C1 segment of cervical spinal cord (tissue), 14 donors: ENCODE measurements around the gene IQCM.
"Not testable (repeated sequence)": the region's sequence is repeated elsewhere in the genome, so short reads cannot be mapped to it uniquely, and the experiment has no call there.

Source experiments
- DNase-seq, 14 donors: peaks; one replicate each; lab custom pipeline; 2025; lab: John Stamatoyannopoulos, UW

The IQCM gene

GRCh38 chr4:149584722-149585121 is 230.9 kb downstream of the IQCM start:
- no peak for DNase-seq

- DNase-seq = no peak
Observed at GRCh38 chr4:149574971-149575370, 240.7 kb downstream of the IQCM start.

DNA sequence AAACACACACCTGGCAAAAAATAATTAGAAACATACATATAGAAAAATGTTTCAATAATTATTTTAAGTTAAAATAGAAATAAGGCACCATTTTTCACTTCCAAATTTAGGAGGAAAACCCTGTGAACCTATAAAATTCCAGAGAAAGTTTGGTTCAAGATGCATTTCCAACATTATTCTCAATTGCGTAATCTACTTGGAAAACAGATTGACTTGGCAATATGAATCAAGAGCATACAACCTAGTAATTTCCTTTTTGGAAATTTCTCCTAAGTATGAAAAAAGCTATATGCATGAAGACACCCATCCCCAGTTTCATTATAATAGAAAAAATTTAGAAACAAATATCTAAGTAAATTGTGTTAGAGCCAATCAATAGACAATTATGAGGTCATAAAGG is 242.9 kb downstream of the IQCM start:
- DNase-seq = no peak

DNA sequence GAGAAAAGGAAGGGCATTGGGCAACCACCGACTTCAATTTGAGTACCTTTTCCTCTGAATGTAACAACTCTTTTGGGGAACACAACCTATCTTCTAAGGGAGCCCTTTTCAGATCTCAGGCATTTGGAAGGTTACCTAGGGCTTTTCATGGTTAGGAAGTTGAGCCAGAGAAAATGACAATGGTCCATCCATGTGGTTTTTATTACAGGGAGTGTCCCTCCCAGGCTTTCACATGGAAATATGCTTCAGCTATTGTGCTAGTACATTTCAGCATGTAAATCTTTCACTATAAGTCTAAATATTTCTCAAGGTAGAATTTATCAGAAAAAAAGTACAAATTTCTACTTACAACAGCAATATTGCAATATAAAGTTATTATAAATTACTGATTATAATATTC is 259.8 kb downstream of the IQCM start:
- DNase-seq = no peak

- DNase-seq = no peak
Observed at GRCh38 chr4:149555146-149555545, 260.5 kb downstream of the IQCM start.

- no peak for DNase-seq
Observed at GRCh38 chr4:149553959-149554520, 261.6 kb downstream of the IQCM start.

DNA sequence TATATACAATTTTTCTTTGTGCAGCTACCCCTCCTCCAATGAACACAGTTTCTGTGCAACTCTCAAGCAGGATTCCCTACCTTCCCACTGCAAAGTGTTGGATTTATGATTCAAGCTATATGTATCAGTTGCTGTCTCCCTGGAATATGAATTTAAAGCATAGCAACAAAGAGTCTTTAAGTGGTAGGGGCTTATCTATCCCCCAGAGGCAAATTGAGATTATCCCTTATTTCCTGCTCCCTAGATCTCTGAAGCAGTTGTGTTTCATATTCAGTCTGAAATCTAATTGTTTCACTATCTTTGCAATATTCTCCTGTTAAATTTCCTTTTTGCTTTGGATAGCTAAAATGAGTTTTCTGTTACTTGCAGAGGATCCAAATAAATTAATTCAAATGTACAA is 263.0 kb downstream of the IQCM start:
- no peak for DNase-seq

DNA sequence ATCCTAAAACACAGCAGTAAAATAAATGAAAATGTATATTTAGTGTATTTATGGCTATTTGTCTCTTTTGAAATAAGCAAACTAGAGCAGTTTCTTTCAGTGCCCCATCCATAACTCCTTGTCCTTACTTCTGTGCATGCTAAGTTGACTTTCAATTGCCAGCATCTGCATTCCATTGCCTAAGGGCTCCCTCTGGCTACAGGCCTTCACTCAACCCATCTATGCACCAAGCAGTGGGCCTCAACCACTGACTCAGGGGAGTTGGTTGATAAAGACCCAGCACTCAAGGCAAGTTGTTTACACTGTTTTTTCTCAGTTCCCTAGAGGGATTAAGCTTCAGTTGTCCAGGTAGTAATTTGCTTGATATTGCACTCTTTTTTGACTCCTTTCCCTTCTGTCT is 265.7 kb downstream of the IQCM start:
- DNase-seq = peak in 1 of 14 donors; percentile 2

- no peak for DNase-seq
Observed at GRCh38 chr4:149534779-149535178, 280.9 kb downstream of the IQCM start.

DNA sequence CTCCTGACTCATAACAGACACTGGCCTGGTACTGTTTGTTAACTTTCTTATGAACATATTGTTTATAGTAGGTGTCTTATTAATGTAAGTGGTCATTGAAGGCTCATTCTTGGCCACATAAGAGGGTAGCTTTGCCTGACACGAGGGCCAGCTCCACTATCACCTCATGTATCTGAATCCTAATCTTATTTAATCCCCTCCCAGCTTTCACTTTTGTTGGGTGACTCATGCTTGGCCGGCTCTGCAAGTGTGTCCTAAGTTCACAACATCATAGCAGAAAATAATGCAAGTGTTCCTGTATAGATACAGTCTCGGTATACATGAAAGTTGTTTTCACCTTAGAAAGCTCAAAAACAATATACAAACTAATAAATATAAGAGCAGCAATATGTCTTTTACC is 283.8 kb downstream of the IQCM start:
- DNase-seq = no peak

DNA sequence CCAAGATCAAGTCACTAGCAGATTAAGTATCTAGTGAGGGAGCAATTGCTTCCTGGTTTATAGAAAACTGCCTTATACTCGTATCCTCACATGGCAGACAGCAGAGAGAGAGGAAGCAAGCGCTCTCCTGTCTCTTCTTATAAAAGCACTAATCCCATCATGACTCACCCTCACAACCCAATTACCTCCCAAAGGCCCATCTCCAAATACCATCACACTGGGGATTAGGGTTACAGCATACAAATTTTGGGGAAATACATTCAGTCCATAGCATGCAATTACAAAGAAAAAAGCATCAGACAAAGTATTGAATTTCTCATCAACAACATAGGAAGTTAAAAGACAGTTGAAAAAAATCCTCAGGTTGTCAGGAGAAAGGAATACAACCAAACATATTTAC is 292.6 kb downstream of the IQCM start:
- DNase-seq = no peak

- no peak for DNase-seq
Observed at GRCh38 chr4:149521611-149522425, 293.8 kb downstream of the IQCM start.

- no peak for DNase-seq
Observed at GRCh38 chr4:149518471-149518870, 297.2 kb downstream of the IQCM start.

DNA sequence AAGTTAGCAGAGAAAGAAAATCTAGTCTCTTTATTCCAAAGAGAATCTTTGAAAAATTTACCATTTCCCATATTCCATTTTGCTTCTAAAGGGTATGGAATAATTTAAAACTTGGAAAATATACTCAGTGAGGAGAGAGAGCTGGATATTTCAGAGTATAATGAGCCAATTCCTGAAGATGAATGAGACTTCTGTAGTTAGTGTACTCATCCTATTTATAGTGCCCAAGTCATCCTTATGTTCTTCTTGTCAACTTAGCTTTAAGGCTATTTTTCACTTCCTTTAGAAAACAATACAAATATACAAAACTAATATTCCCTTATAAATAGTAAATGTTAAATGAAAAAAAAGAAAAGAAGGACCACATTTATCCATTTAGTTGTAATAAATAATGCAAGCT is 302.6 kb downstream of the IQCM start:
- DNase-seq = no peak

DNA sequence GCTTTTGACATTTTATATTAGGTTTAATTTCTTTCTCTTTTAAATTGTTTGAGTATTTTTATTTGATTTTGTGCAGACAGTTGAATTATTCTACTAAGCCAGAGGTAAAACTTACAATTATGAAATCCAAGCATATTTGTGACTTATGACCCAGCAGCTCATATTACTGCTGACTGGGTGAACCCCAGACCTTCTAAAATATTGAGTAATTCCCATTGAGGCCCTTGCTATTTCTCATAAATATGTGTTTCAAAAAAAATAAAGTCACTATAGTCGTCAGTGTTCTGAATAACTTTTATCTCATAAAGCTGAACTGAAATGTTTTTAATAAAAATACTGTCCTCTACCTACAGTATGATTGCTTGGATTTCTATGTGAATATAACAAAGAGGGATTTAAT is 303.1 kb downstream of the IQCM start:
- no peak for DNase-seq

GRCh38 chr4:149511558-149512298 is 303.9 kb downstream of the IQCM start:
- DNase-seq = no peak

- DNase-seq = not testable (repeated sequence)
Observed at GRCh38 chr4:149507309-149507708, 308.3 kb downstream of the IQCM start.

DNA sequence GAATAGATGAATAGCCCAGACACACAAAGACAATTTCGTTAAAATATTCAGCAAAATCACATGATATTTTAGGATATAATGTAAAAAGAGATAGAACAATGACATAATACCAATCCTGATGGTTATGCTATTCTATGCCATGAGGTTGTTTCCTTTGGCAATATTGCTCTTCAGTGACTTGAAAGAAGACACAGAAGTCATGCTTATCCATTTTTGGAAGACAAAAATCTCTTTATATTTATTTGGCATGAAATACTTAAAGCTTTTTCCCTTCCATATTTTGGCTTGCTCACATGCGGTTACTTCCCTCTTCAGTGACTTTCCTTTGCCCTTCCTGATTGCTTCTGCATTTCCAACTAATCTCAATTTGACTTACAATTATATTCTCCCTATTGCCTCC is 314.8 kb downstream of the IQCM start:
- DNase-seq = no peak

GRCh38 chr4:149499726-149500125 is 315.9 kb downstream of the IQCM start:
- no peak for DNase-seq

- DNase-seq = no peak
Observed at GRCh38 chr4:149498246-149498645, 317.4 kb downstream of the IQCM start.

DNA sequence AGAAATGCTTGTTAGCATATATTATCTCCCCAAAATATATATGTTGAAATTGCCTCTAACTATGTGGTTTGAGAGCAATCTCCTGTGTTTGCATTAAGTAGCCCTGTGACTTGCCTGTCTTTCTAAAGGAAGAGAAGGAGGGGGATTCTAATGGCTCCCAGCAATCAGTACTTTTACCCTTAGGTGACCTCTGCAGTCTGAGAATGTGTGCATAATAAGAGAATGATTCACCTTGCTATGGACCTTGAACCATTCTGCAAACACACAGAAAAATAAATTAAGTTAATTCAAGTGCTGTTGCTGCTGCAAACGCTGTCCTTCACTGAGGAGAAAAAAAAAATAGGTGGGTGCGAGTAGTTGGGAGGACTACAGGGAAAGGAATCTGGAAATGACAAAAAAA is 322.2 kb downstream of the IQCM start:
- no peak for DNase-seq

DNA sequence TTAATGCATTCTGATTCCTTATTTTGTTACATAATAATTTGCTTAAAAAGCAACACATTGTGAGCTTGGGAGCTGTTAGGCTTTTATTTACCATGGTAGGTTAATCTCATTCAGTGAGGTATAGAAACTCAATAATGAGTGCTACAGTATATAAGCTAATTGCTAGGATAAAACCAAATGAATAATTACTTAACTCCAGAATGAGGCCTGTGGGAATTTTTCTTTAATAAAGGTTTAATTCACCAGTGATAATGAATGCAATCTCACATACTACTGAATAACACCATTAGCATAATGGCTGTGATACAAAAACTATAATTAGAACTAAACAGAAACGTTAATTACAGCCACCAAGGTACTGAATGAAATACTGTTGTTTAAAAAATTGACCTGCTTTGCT is 326.3 kb downstream of the IQCM start:
- no peak for DNase-seq

GRCh38 chr4:149486861-149487260 is 328.8 kb downstream of the IQCM start:
- no peak for DNase-seq
